ENCODE data around the gene PAX6. TPM values are rescaled to one million over a fixed set of nuclear protein-coding genes. Genes with fewer than 3 reads are reported as not detected.

The PAX6 gene
- total and polyA plus RNA-seq, 9 of the 15 experiments (the other 6 are each of a cell fraction or from before 2014, with no cell fraction given): 1.5 to 10.9 (median 5.3) TPM

DNA sequence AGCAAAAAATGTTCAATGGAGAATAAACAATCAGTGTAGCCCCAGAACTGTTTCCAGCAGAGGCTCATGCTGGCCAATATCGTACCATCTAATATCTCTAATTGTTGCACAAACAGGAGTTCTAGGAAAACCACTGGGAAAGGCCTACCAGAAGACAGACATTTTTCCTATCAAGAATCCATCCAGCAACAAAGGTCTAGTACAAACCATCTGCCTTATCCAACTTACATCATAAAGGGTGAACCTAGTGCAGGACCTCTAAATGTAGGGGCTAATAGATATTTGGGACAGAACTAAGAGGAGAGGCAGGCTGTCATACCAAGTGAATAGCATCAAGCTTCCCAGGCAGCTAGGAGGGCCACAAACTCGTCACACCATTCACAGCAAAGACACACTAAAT, 18.7 kb downstream of the PAX6 start:
- H3K4me3 ChIP-seq: no peak overlapping the region
- FAIRE-seq (no peak), ATAC-seq (no peak), DNase-seq (ENCODE audit: extremely low read depth in 1 of 4, low spot score in 3 of 4) (no peak)
- no peak overlapping the region for H3K9ac ChIP-seq (ENCODE audit: insufficient read depth in 1 of 2, low read depth in 2 of 2, low read length in 2 of 2)
- ChIA-PET POLR2A (no interaction called here), CTCF (ENCODE audit: low intra/inter-chr PET ratio) (no interaction called here)
- H2AFZ ChIP-seq (ENCODE audit: low read depth, low read length): no peak overlapping the region
- H3K36me3 ChIP-seq (ENCODE audit: control insufficient read depth, insufficient read depth, low read length): no peaks in the 10 kb centered on the region
- in situ Hi-C loops (cut with MboI): no loop called here
- H3K9me1 ChIP-seq (ENCODE audit: control insufficient read depth, insufficient read depth, low read length): no peaks in the 10 kb centered on the region
- no peaks in the 10 kb centered on the region for H3K4me1 ChIP-seq (replicated peaks in 1 of 2; ENCODE audit: control insufficient read depth in 2 of 2, insufficient read depth in 2 of 2, low read length in 2 of 2)
- H3K27me3 ChIP-seq (ENCODE audit: control insufficient read depth in 2 of 2, insufficient read depth in 2 of 2, low read length in 2 of 2): peaks cover 0 to 6% of the 10 kb centered on the region in 2 experiments; a peak in 1 of 5 replicates
- WGBS (ENCODE audit: insufficient coverage, low coverage, missing lambda C conversion rate): 34% methylated on average over 2 of the region's 2 CpGs
- no peaks in the 10 kb centered on the region for H3K79me2 ChIP-seq (ENCODE audit: control insufficient read depth, insufficient read depth, low read length)
- H4K20me1 ChIP-seq (replicated peaks; ENCODE audit: control insufficient read depth, insufficient read depth, low read length): no peaks in the 10 kb centered on the region
- H3K27ac ChIP-seq (ENCODE audit: extremely low read depth, low read depth, low read length): no peak overlapping the region
- BruUV-seq (replicated peaks): no TSS peak
- intact Hi-C loops (cut with micrococcal nuclease): no loop called here
- no peak for TF ChIP-seq LARP7 (IDR thresholded peaks at IDR 0.05)
- no peak for TF ChIP-seq HCFC1 (IDR thresholded peaks at IDR 0.05; ENCODE audit: low read depth, low read length)
- H3K4me2 ChIP-seq (ENCODE audit: insufficient read depth, low read length): no peak overlapping the region
- no peaks in the 10 kb centered on the region for H3K9me3 ChIP-seq (replicated peaks; ENCODE audit: control insufficient read depth, insufficient read depth, low read depth, low read length)

DNA sequence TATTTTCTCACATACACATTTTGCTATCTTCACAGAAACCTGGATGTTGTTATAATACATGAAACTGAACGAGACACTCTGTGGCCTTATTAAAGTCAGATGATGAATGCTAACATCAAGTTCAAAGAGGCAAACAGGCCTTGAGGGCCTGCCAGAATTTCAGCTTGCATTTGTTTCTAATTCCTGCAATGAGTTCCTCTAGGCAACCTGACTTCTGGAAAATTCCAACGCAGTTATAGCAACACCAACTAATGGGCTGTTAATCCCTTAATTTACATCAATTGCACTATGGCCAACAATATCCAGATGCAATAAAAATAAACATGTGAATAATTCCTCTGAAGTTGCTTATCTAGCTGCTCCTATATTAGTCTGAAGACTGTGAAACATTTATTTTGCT, 19.1 kb downstream of the PAX6 start:
- no peaks in the 10 kb centered on the region for H3K9me3 ChIP-seq (replicated peaks; ENCODE audit: control insufficient read depth, insufficient read depth, low read depth, low read length)
- H3K4me2 ChIP-seq (ENCODE audit: insufficient read depth, low read length): no peak overlapping the region
- no peak overlapping the region for H2AFZ ChIP-seq (ENCODE audit: low read depth, low read length)
- no peak for ATAC-seq
- in situ Hi-C loops (cut with MboI): no loop called here
- H3K79me2 ChIP-seq (ENCODE audit: control insufficient read depth, insufficient read depth, low read length): no peaks in the 10 kb centered on the region
- ChIA-PET POLR2A (no interaction called here), CTCF (ENCODE audit: low intra/inter-chr PET ratio) (no interaction called here)
- BruUV-seq (replicated peaks): no TSS peak
- H4K20me1 ChIP-seq (replicated peaks; ENCODE audit: control insufficient read depth, insufficient read depth, low read length): no peaks in the 10 kb centered on the region
- no peak overlapping the region for H3K9ac ChIP-seq (ENCODE audit: insufficient read depth in 1 of 2, low read depth in 2 of 2, low read length in 2 of 2)
- intact Hi-C loops (cut with micrococcal nuclease): no loop called here
- WGBS (ENCODE audit: insufficient coverage, low coverage, missing lambda C conversion rate): 7% methylated on average over 2 of the region's 2 CpGs
- no peak for DNase-seq (ENCODE audit: extremely low read depth in 1 of 4, low spot score in 3 of 4)
- H3K4me3 ChIP-seq: no peak overlapping the region
- no peaks in the 10 kb centered on the region for H3K4me1 ChIP-seq (replicated peaks in 1 of 2; ENCODE audit: control insufficient read depth in 2 of 2, insufficient read depth in 2 of 2, low read length in 2 of 2)
- H3K9me1 ChIP-seq (ENCODE audit: control insufficient read depth, insufficient read depth, low read length): no peaks in the 10 kb centered on the region
- no peak overlapping the region for H3K27ac ChIP-seq (ENCODE audit: extremely low read depth, low read depth, low read length)
- H3K27me3 ChIP-seq (ENCODE audit: control insufficient read depth in 2 of 2, insufficient read depth in 2 of 2, low read length in 2 of 2): peaks cover 0 to 6% of the 10 kb centered on the region in 2 experiments; a peak in 1 of 5 replicates
- FAIRE-seq: no peak
- no peaks in the 10 kb centered on the region for H3K36me3 ChIP-seq (ENCODE audit: control insufficient read depth, insufficient read depth, low read length)
- TF ChIP-seq HDGF (IDR thresholded peaks at IDR 0.05) (no peak), HDAC6 (IDR thresholded peaks at IDR 0.05; ENCODE audit: low read depth, low read length) (no peak), TEAD4 (IDR thresholded peaks at IDR 0.05; ENCODE audit: low read length) (no peak), TEAD4 (CRISPR knock-in tag; IDR thresholded peaks at IDR 0.05; ENCODE audit: borderline replicate concordance) (no peak), TBL1XR1 (IDR thresholded peaks at IDR 0.05; ENCODE audit: low read length in 2 of 2) (no peak), MAFK (IDR thresholded peaks at IDR 0.05; ENCODE audit: low read length) (no peak), NRF1 (conservative IDR thresholded peaks at IDR 0.05 in 1 of 2, IDR thresholded peaks at IDR 0.05 in 1 of 2) (no peak), SLC30A9 (CRISPR knock-in tag; IDR thresholded peaks at IDR 0.05) (no peak)
- TF ChIP-seq, protein P1, sequence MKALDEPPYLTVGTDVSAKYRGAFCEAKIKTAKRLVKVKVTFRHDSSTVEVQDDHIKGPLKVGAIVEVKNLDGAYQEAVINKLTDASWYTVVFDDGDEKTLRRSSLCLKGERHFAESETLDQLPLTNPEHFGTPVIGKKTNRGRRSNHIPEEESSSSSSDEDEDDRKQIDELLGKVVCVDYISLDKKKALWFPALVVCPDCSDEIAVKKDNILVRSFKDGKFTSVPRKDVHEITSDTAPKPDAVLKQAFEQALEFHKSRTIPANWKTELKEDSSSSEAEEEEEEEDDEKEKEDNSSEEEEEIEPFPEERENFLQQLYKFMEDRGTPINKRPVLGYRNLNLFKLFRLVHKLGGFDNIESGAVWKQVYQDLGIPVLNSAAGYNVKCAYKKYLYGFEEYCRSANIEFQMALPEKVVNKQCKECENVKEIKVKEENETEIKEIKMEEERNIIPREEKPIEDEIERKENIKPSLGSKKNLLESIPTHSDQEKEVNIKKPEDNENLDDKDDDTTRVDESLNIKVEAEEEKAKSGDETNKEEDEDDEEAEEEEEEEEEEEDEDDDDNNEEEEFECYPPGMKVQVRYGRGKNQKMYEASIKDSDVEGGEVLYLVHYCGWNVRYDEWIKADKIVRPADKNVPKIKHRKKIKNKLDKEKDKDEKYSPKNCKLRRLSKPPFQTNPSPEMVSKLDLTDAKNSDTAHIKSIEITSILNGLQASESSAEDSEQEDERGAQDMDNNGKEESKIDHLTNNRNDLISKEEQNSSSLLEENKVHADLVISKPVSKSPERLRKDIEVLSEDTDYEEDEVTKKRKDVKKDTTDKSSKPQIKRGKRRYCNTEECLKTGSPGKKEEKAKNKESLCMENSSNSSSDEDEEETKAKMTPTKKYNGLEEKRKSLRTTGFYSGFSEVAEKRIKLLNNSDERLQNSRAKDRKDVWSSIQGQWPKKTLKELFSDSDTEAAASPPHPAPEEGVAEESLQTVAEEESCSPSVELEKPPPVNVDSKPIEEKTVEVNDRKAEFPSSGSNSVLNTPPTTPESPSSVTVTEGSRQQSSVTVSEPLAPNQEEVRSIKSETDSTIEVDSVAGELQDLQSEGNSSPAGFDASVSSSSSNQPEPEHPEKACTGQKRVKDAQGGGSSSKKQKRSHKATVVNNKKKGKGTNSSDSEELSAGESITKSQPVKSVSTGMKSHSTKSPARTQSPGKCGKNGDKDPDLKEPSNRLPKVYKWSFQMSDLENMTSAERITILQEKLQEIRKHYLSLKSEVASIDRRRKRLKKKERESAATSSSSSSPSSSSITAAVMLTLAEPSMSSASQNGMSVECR (CRISPR knock-in tag; IDR thresholded peaks at IDR 0.05): no peak
- TF ChIP-seq, protein P2, sequence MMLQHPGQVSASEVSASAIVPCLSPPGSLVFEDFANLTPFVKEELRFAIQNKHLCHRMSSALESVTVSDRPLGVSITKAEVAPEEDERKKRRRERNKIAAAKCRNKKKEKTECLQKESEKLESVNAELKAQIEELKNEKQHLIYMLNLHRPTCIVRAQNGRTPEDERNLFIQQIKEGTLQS (IDR thresholded peaks at IDR 0.05): no peak
- TF ChIP-seq, protein P2 (CRISPR knock-in tag; conservative IDR thresholded peaks at IDR 0.05): no peak

Data from K562 (cell line).